HUDEP-2 (cell line): ENCODE results near the gene SH2B3.
"Not testable (repeated sequence)": the region's sequence is repeated elsewhere in the genome, so short reads cannot be mapped to it uniquely, and the experiment has no call there.

Source experiments
- DNase-seq, 76 experiments: peaks; one replicate each; lab custom pipeline; 2025; ENCODE audit not compliant: unreplicated experiment in 76 of 76; lab: John Stamatoyannopoulos, UW

The SH2B3 gene

DNA sequence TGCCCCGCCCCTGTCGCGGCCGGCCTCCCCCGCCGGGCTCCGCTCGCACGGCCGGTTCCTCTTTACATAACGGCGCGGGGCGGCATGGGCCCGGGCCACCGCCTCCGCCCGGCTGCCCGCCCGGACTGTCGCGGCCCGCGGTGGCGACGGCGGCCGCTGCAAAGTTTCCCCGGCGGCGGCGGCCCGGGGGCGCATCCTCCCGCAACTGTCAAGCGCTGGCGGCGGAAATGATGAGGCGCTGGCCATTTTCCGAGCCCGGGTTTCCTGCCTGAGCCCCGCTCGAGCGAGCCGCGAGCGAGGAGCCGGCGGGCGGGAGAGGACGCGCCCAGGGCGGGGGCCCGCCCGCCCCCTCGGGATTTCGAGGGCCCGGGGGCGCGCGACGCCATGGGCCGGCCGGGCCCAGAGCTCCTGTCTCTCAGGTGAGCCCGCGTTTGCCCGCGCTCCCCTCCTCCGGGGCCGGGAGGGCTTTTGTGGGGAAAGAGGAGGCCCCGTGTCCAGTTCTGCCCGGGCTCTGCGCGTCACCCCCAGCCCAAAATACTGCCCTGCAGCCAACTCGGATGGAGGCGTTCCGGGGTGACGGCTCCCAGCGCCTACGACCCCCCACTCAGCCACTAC is at the start of gene SH2B3:
TSS of gene SH2B3 (plus strand) at position 65 of the 615 bp plus-strand sequence. CDS start 12,223 bp downstream, outside the sequence.
- peak in 20 of 76 experiments; percentile 41 to 74 (median 65) for DNase-seq

- peak in 6 of 76 experiments; percentile 2 to 26 (median 18) for DNase-seq
Measured at GRCh38 chr12:111359231-111359913, 46.4 kb upstream of the SH2B3 start.

GRCh38 chr12:111359914-111360276 is 45.8 kb upstream of the SH2B3 start:
- peak in 1 of 76 experiments; percentile 4 for DNase-seq

DNA sequence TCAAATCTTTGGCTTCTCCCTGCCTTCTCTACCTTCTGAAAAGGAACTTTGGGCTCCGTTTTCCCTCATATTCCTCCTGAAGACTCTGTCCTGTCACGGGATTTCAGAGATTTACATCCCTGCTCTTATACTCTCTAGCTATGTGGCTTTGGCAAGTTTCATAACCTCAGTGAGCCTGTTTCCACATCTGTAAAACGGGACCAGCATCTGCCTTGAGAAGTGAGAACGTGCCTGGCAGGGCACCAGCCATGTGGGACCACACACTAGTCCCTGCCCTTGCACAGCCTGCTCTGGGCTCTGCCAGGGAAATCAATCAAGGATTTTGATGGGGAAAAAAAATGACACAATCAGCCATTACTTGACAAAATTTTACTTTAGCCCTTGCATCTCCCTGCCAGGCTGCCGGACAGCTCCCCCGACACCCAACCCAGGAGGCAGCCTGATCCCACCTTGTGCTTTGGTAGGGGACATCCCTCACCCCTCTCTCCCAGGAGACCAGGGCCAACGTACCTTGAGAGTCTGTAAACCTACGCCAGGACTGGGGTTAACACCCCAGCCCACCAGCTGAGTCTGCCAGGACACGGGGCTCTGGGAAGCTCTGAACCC is 45.3 kb upstream of the SH2B3 start:
- no peak for DNase-seq

- DNase-seq = no peak
Measured at GRCh38 chr12:111361073-111361716, 44.5 kb upstream of the SH2B3 start.

DNA sequence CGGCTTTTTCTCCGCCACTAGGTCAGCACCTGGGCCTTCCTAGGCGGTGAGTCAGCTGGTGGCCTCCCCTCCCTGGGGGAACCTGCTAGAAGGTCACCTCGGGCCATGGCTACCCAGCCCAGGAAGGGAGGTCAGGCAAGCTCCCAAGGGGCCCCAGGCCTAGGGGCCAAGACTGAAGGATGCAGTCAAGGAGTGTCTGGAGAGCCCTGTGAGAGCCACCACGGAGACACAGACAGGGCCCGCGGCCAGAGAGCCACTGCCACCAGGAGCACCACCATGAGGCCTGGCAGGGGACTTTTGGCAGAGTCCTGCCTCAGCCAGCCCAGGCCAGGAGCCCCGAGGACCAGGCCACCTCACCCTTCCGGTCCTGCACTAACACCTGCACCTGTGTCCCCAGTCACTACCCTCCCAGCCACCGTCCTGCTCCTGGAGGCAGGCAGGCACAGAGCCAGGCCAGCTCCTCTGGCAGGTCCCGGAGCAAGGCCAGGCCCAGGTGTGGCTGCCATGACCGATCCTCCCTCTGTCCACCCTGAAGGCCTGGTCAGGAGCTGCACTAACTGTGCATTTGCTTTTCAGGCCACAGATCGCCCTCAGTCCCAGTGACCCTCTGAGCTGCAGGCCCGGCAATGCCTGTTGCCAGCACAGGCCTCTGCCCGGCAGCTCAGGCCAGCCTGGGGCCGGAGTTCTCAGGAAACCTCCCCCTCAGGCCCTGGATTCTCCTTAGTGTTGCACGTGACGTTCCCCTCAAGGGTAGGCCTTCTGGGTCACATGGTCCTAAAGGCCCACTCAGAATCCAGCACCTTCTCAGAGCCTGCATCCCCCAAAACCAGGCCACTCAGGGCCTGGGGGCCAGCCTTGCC is 43.8 kb upstream of the SH2B3 start:
- no peak for DNase-seq

DNA sequence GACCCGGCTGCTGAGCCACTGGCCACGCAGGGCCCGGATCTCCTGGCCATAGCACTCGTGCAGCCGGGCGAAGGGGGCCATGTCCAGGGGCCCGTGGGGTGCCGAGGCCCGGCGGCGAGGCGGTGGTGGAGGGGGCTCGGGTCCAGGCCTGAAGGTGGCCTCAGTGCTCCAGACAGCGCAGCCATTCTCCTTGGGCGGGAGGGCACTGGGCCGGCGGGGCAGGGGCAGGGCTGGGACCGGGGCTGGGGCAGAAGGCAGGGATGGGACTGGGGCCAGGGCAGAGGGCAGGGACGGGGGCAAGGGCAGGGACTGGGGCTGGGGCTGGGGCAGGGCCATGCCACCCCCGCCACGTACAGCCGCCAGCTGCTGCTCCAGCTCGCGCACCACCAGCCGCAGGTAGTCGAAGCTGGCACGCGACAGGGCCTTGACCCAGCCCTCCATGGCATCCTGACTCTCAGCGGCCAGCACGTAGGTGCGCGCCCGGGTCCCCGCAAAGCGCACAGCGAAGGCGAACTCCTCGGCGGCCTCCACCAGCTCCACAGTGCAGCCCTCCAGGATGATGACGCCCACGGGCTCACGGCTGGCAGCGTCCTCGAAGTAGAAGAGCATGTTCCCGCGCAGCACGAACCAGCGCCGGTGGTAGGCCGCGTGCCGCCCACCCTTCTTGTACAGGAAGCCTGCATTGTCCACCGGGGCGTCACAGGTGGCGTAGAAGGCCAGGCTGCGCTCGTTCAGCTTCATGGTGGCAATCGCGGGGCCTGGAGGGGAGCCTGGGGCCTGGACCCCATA is 42.8 kb upstream of the SH2B3 start:
- no peak for DNase-seq

GRCh38 chr12:111363578-111363977 is 42.1 kb upstream of the SH2B3 start:
- no peak for DNase-seq

DNA sequence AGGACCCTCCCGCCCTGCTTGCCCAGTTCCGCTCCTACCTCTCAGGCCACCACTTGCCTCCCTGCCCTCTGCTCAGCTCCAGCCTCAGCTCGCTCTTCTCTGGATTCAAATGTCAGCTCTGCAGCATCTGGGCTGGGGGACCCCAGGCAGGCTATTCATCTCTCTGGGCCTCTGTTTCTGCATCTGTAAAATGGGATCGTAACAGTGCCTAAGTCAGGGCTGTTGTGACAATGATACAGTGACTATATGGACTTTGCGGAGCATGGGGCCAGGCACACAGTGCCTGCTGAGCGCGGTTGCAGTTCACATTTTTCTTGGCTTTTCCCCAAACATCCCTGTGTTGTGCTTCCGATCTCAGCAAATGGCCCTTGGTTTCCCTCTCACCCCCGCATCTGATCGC is 39.6 kb upstream of the SH2B3 start:
- no peak for DNase-seq

GRCh38 chr12:111366583-111366982 is 39.1 kb upstream of the SH2B3 start:
- DNase-seq = no peak

DNA sequence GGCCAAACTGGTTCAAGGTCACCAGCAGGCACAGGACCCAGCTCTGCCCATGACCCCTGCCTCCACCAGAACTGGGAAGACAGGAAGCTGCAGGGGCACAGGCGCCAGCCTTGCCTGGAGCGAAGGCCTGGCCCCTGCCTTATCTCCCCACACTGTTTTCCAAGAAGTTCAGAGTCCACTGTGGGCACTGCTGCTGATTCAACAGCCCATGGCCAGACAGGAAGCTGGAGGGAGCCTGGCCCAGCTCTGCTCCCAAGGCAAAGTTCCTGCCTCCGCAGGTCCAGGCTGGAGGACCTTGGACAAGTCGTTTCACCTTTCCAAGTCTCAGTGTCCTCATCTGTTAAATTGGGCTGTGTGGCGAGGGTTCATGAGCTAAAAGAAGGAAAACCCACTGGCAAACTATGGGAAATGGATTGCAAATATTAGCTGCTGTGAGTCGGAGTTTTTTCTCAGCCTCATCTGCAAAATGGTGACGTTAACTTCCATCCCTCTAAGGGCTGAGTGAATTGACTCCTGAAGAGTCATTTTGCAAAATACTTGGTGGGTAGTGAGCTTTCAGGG is 38.0 kb upstream of the SH2B3 start:
- DNase-seq = no peak

- DNase-seq = peak in 11 of 76 experiments; percentile 3 to 32 (median 13)
Measured at GRCh38 chr12:111368291-111368787, 37.4 kb upstream of the SH2B3 start.

DNA sequence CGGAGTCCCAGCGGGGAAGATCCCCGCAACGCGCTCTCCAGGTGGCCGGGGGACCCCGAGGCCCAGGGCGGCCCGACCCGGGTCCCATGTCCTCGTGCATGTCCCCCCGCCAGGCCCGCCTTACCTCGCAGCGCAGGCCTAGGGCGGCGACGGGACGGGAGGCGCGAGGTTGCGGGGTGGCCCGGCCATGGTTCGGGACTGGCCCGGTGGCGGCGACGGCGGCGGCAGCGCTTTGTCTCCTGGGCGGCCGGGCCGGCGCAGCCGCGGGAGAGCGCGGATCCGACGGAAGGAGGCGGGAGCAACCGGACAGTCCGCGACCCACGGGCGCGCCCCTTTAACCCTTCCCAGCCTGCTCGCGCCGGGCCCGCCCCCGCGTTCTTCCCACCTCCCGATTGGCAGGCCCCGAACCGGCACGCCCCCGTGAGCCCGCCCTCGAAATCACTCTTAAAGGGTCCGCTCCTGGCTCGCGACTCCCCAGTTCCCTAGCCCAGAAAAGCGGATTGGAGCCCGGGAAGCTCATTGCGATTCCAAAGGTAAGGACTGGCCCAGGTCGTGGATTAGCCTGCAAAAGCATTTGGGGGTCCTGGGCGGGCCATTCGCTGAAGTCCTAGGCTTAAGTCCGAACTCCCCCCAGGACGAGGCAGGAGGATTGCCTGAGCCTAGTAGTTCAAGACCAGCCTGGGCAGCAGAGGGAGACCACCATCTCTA is 36.8 kb upstream of the SH2B3 start, which contains the start of gene PHETA1:
TSS of gene PHETA1 (minus strand) at position 308 of the 708 bp plus-strand sequence. CDS start 5,668 bp downstream, outside the sequence.
- peak in 72 of 76 experiments; percentile 6 to 90 (median 70) for DNase-seq

GRCh38 chr12:111369496-111370220 is 36.1 kb upstream of the SH2B3 start:
- no peak for DNase-seq

DNA sequence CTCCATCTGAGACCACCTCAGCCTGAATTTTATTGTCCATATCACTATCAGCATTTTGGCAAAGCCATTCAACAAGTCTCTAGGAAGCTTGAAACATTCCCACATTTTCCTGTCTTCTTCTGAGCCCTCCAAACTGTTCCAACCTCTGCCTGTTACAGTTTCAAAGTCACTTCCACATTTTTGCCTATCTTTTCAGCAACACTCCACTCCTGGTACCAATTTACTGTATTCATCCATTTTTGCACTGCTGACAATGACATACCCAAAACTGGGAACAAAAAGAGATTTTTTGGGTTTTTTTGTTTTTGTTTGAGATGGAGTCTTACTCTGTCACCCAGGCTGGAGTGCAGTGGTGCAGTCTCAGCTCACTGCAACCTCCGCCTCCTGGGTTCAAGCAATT is 32.5 kb upstream of the SH2B3 start:
- DNase-seq = not testable (repeated sequence)

DNA sequence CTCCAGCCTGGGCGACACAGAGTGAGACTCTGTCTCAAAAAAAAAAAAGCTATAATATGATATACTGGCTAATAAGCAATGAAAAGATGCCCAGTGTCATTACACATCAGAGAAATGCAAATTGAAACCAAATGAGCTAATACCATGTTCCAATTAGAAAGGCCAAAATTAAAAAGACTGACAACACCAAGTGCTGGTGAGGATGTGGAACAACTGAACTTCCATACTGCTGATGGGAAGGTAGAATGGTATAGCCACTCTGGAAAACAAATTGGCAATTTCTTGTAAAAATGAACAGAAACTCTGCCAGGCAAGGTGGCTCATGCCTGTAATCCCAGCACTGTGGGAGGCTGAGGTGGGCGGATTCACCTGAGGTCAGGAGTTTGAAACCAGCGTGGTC is 28.3 kb upstream of the SH2B3 start:
- no peak for DNase-seq

GRCh38 chr12:111379942-111380554 is 25.7 kb upstream of the SH2B3 start:
- no peak for DNase-seq
